ENCODE results near the gene GPSM1.

DNA sequence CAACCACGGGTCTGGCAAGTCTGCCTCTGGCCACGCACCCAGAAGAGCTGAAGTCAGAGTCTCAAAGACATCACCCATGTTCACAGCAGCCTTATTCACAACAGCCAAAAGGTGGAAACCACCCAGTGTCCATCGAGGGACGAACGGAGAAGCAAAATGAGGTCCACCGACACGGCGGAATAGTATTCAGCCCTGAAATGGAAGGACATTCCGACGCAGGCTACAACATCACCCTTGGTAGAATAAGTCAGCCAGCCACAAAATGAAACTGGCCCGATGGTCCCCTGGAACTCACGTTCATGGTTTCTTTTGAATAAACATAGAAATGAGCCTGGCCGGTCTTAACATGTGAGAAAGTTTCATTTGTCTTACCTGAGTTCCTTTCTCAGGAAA lies 40.4 kb upstream of the GPSM1 start:
- TF ChIP-seq POLR2A (IDR thresholded peaks at IDR 0.05) (no peak), POLR2AphosphoS5 (IDR thresholded peaks at IDR 0.05) (no peak), EP300 (IDR thresholded peaks at IDR 0.05) (no peak)
- TF ChIP-seq, protein P1, sequence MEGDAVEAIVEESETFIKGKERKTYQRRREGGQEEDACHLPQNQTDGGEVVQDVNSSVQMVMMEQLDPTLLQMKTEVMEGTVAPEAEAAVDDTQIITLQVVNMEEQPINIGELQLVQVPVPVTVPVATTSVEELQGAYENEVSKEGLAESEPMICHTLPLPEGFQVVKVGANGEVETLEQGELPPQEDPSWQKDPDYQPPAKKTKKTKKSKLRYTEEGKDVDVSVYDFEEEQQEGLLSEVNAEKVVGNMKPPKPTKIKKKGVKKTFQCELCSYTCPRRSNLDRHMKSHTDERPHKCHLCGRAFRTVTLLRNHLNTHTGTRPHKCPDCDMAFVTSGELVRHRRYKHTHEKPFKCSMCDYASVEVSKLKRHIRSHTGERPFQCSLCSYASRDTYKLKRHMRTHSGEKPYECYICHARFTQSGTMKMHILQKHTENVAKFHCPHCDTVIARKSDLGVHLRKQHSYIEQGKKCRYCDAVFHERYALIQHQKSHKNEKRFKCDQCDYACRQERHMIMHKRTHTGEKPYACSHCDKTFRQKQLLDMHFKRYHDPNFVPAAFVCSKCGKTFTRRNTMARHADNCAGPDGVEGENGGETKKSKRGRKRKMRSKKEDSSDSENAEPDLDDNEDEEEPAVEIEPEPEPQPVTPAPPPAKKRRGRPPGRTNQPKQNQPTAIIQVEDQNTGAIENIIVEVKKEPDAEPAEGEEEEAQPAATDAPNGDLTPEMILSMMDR (IDR thresholded peaks at IDR 0.05) = no peak
